ENCODE measurements around the gene BCL2L11.

DNA sequence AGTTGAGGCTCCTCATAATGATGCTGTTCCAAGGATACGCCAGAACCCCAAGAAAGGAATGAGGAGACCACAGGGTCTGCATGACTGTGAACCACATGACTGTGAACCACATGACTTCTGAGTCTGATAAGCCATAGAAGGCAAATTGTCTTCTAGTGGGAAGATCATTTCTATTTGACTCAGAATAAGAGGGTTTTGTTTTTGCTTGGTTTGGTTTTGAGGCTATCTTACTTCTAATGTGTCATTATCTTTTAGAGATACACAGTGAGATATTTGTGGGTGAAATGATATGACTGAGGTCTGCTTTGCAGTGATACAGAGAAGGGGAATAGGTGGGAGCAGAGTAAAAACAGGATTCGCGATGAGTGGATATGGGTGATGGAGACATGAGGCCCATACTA is 28.9 kb upstream of the BCL2L11 start:
- TF ChIP-seq, protein P1, sequence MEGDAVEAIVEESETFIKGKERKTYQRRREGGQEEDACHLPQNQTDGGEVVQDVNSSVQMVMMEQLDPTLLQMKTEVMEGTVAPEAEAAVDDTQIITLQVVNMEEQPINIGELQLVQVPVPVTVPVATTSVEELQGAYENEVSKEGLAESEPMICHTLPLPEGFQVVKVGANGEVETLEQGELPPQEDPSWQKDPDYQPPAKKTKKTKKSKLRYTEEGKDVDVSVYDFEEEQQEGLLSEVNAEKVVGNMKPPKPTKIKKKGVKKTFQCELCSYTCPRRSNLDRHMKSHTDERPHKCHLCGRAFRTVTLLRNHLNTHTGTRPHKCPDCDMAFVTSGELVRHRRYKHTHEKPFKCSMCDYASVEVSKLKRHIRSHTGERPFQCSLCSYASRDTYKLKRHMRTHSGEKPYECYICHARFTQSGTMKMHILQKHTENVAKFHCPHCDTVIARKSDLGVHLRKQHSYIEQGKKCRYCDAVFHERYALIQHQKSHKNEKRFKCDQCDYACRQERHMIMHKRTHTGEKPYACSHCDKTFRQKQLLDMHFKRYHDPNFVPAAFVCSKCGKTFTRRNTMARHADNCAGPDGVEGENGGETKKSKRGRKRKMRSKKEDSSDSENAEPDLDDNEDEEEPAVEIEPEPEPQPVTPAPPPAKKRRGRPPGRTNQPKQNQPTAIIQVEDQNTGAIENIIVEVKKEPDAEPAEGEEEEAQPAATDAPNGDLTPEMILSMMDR (IDR thresholded peaks at IDR 0.05): no peak
- TF ChIP-seq POLR2A (IDR thresholded peaks at IDR 0.05): no peak
- TF ChIP-seq EP300 (IDR thresholded peaks at IDR 0.05): no peak

Measured in ovary (tissue), 3 donors.